WI38 (cell line): ENCODE results near the gene AMER2.

Experiments used
- H3K4me3 ChIP-seq: 2 replicates; pipeline ENCODE4 v1.5.1; 2011; ENCODE audit warnings: low read depth, mild to moderate bottlenecking, control low read depth, low read length
- CTCF ChIP-seq: IDR thresholded peaks from 2 replicates; pipeline ENCODE4 v1.5.1; 2012; ENCODE audit warnings: low read depth, mild to moderate bottlenecking, control low read depth, low read length

AMER2 gene

GRCh38 chr13:25151626-25152195, 20.4 kb downstream of the AMER2 start:
- no peak overlapping the region for H3K4me3 ChIP-seq
- TF ChIP-seq CTCF = no peak

DNA sequence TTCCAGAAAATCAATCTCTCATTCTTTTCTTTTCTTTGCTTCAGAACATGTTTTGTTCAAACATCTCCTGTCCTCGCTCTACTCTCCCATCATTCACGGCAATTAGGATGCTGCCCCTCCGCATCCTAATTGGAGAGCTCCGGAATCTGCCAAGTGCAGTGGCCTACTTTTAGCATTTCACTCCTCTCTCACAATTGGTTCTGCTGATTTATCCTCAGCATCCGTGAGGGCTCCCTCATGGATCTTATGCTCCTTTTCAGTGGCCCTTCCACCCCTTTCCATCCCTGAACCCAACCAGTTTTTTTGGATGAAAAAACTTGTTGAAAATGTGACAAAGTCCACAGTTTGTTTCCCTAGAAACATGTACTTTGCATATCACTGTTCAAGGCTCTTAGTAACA, 22.4 kb downstream of the AMER2 start:
- H3K4me3 ChIP-seq = no peak overlapping the region
- TF ChIP-seq CTCF = no peak

GRCh38 chr13:25148402-25148771, 23.7 kb downstream of the AMER2 start:
- no peak for TF ChIP-seq CTCF
- no peak overlapping the region for H3K4me3 ChIP-seq

- TF ChIP-seq CTCF = no peak
- no peak overlapping the region for H3K4me3 ChIP-seq
Observed at GRCh38 chr13:25147638-25148401, 24.3 kb downstream of the AMER2 start.

DNA sequence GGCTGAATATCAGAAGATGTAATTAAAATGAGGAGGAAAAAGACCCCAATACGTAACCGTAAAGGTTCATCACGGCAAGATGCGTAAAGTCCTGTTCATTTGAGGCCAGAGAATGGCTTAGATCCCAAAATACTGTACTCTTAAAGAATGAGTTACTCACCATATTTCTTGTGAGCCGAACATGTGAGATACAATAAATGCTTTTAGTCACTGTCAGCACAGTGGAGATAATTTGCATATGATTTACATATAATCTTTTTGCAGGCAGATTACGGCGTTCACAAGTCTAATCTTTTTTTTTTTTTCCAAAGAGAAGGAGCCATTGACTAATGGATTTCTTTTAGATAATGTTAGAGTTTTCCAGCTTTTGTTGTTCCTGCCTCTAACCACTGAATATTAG, 28.4 kb downstream of the AMER2 start:
- TF ChIP-seq CTCF = no peak
- H3K4me3 ChIP-seq = no peak overlapping the region

DNA sequence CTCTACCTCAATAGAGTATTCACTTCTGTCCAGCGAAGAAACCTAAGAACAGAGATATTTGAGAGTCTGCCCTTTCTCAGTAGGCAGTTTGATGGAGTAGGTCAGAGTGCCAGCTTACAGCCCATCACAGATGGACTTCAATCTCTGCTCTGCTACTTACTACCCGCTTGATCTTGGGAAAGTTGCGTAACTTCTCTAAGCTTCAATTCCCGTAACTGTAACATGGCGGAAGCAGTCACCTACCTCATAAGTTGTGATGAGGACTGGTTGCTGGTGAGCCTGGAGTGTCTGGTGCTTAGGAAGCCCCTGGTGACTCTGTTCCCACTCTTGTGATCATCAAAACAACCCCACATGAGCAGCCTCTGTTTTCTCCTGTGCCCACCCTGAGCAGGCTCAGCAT, 31.0 kb downstream of the AMER2 start:
- H3K4me3 ChIP-seq = no peak overlapping the region
- no peak for TF ChIP-seq CTCF

GRCh38 chr13:25137788-25138115, 34.3 kb downstream of the AMER2 start:
- TF ChIP-seq CTCF = no peak
- no peak overlapping the region for H3K4me3 ChIP-seq
